SK-N-SH (cell line): ENCODE results near the gene TRAF3IP1. TPM values are rescaled to one million over a fixed set of nuclear protein-coding genes. Genes with fewer than 3 reads are reported as not detected.

Source experiments
- CTCF ChIA-PET: fragments of 300-600, 350-600 bp; formaldehyde crosslinking; extraction: SDS; loops from one replicate; lab custom pipeline; 2021; lab: Yijun Ruan, JAX
- POLR2A ChIA-PET: fragments of 350-600 bp; sonication (Branson Sonifier 250); formaldehyde crosslinking; extraction: SDS; loops from one replicate; lab custom pipeline; 2020; ENCODE audit warnings: antibody characterized with exemption, inconsistent platforms; lab: Yijun Ruan, JAX
- DNase-seq: peaks from one replicate; pipeline ENCODE4 v3.0.0; 2012
- H2AFZ ChIP-seq: fragments of 200-600 bp; sonication (generic); 2 replicates; pipeline ENCODE4 v1.8.1; 2016; ENCODE audit warnings: antibody characterized with exemption, mild to moderate bottlenecking, low read depth
- H3F3A ChIP-seq: fragments of 200-600 bp; sonication (generic); replicated peaks from 2 replicates; pipeline ENCODE3; 2016; ENCODE audit warnings: antibody characterized with exemption, mild to moderate bottlenecking; ENCODE audit not compliant: insufficient read depth
- H3K27ac ChIP-seq, 2 experiments: fragments of 200-500 bp in 1 of 2; fragments of 200-600 bp in 1 of 2; sonication (Bioruptor generic) in 1 of 2; sonication (generic), shearing (Covaris generic) in 1 of 2; 2 replicates each; pipeline versions ENCODE4 v1.5.1 to v1.6.1; 2014 to 2016; ENCODE audit warnings: low read depth in 2 of 2, inconsistent platforms in 1 of 2, low read length in 1 of 2, mild to moderate bottlenecking in 1 of 2, mixed read lengths in 1 of 2
- H3K27me3 ChIP-seq: fragments of 200-600 bp; sonication (generic), shearing (Covaris generic); 2 replicates; pipeline ENCODE4 v1.6.1; 2016; ENCODE audit warnings: mixed run types; ENCODE audit not compliant: insufficient read depth
- H3K36me3 ChIP-seq, 2 experiments: fragments of 200-500 bp in 1 of 2; fragments of 200-600 bp in 1 of 2; sonication (Bioruptor generic) in 1 of 2; sonication (generic) in 1 of 2; replicated peaks in 1 of 2; 2 replicates each; pipeline versions ENCODE3 to v1.5.1; 2014 to 2016; ENCODE audit warnings: low read length in 1 of 2, mild to moderate bottlenecking in 1 of 2; ENCODE audit not compliant: insufficient read depth in 2 of 2, control insufficient read depth in 1 of 2
- H3K4me1 ChIP-seq, 2 experiments: fragments of 200-500 bp in 1 of 2; fragments of 200-600 bp in 1 of 2; sonication (Bioruptor generic) in 1 of 2; sonication (generic), shearing (Covaris generic) in 1 of 2; 2 replicates each; pipeline versions ENCODE4 v1.5.1 to v1.6.1; 2014 to 2016; ENCODE audit warnings: low read depth in 1 of 2, low read length in 1 of 2, mixed run types in 1 of 2; ENCODE audit not compliant: insufficient read depth in 2 of 2, control insufficient read depth in 1 of 2
- H3K4me2 ChIP-seq: fragments of 200-600 bp; sonication (generic), shearing (Covaris generic); 2 replicates; pipeline ENCODE4 v1.6.1; 2017; ENCODE audit warnings: mixed run types
- H3K4me3 ChIP-seq, 2 experiments: fragments of 200-500 bp in 1 of 2; fragments of 200-600 bp in 1 of 2; sonication (Bioruptor generic) in 1 of 2; sonication (generic), shearing (Covaris generic) in 1 of 2; 2 replicates each; pipeline versions ENCODE4 v1.5.1 to v1.8.1; 2014 to 2016; ENCODE audit warnings: low read depth in 2 of 2, inconsistent platforms in 1 of 2, low read length in 1 of 2, mild to moderate bottlenecking in 1 of 2, mixed read lengths in 1 of 2, moderate library complexity in 1 of 2
- H3K79me2 ChIP-seq: fragments of 200-600 bp; sonication (generic); 2 replicates; pipeline ENCODE4 v1.8.1; 2017; ENCODE audit warnings: mild to moderate bottlenecking; ENCODE audit not compliant: insufficient read depth
- H3K9ac ChIP-seq: fragments of 200-600 bp; sonication (generic); 2 replicates; pipeline ENCODE4 v1.6.1; 2017; ENCODE audit warnings: mixed run types
- H3K9me2 ChIP-seq: fragments of 200-600 bp; sonication (generic); 2 replicates; pipeline ENCODE4 v1.6.1; 2017; ENCODE audit warnings: mixed run types
- H3K9me3 ChIP-seq: fragments of 200-600 bp; sonication (generic); 2 replicates; pipeline ENCODE4 v1.6.1; 2017; ENCODE audit warnings: mixed run types, mild to moderate bottlenecking, moderate library complexity
- H4K20me1 ChIP-seq: fragments of 200-600 bp; sonication (generic); 2 replicates; pipeline ENCODE4 v1.6.1; 2017; ENCODE audit warnings: mild to moderate bottlenecking, mixed run types; ENCODE audit not compliant: insufficient read depth
- ELF1 ChIP-seq: IDR thresholded peaks from 2 replicates; pipeline ENCODE4 v1.4.0; 2012
- EP300 ChIP-seq, 2 experiments: IDR thresholded peaks; 2 replicates each; pipeline versions ENCODE4 v1.4.0 to v1.6.1; 2012; ENCODE audit warnings: borderline replicate concordance in 1 of 2, low read depth in 1 of 2, low read length in 1 of 2
- EZH2phosphoT487 ChIP-seq: fragments of 200-600 bp; sonication (generic); IDR thresholded peaks from 2 replicates; pipeline ENCODE4 v1.6.1; 2017; ENCODE audit warnings: low read depth, mixed run types, mild to moderate bottlenecking, antibody characterized with exemption, moderate library complexity, borderline replicate concordance
- GABPA ChIP-seq: IDR thresholded peaks from 2 replicates; pipeline ENCODE4 v1.4.0; 2012; ENCODE audit warnings: low read depth, mild to moderate bottlenecking
- GATA2 ChIP-seq: sonication (generic); formaldehyde crosslinking; IDR thresholded peaks from 2 replicates; pipeline ENCODE4 v1.5.0; 2020; ENCODE audit warnings: mild to moderate bottlenecking, missing genetic modification reagents
- JUND ChIP-seq: IDR thresholded peaks from 2 replicates; pipeline ENCODE4 v1.4.0; 2012
- MXI1 ChIP-seq: IDR thresholded peaks from 2 replicates; pipeline ENCODE4 v1.6.1; 2012; ENCODE audit warnings: mild to moderate bottlenecking, low read depth, low read length, improper control_type of control experiment
- NFIC ChIP-seq: IDR thresholded peaks from 2 replicates; pipeline ENCODE4 v1.4.0; 2012; ENCODE audit warnings: borderline replicate concordance
- RAD21 ChIP-seq: IDR thresholded peaks from 2 replicates; pipeline ENCODE4 v1.6.1; 2012; ENCODE audit warnings: mild to moderate bottlenecking, low read length
- RCOR1 ChIP-seq: fragments of 150-350 bp; IDR thresholded peaks from 2 replicates; pipeline ENCODE4 v1.6.1; 2017; ENCODE audit warnings: antibody characterized with exemption, low read length
- REST ChIP-seq: IDR thresholded peaks from 2 replicates; pipeline ENCODE4 v1.6.1; 2012; ENCODE audit warnings: mild to moderate bottlenecking, low read depth, low read length, moderate library complexity
- RFX5 ChIP-seq: IDR thresholded peaks from 2 replicates; pipeline ENCODE4 v1.6.1; 2012; ENCODE audit warnings: mild to moderate bottlenecking, improper control_type of control experiment, low read length
- TAF1 ChIP-seq: IDR thresholded peaks from 2 replicates; pipeline ENCODE4 v1.6.1; 2012; ENCODE audit warnings: low read depth, mild to moderate bottlenecking, low read length, moderate library complexity, borderline replicate concordance
- TCF12 ChIP-seq: IDR thresholded peaks from 2 replicates; pipeline ENCODE4 v1.4.0; 2012
- TEAD4 ChIP-seq: IDR thresholded peaks from 2 replicates; pipeline ENCODE4 v1.4.0; 2012; ENCODE audit warnings: mild to moderate bottlenecking, borderline replicate concordance; ENCODE audit not compliant: insufficient read depth
- YY1 ChIP-seq: IDR thresholded peaks from 2 replicates; pipeline ENCODE4 v1.4.0; 2012; ENCODE audit warnings: low read depth, mild to moderate bottlenecking
- WGBS: methylation state at CpG from one replicate; pipeline ENCODE4 v1.1.6; 2017; ENCODE audit warnings: low lambda C conversion rate; 5-methylcytosine and 5-hydroxymethylcytosine counted together
- polyA plus RNA-seq, 3 experiments: library from polyadenylated mRNA; depleted of rRNA; stranded (reverse); fragments of >200 nt; gene quantifications; 2 replicates each; pipeline ENCODE4 v1.2.3, GENCODE V29; 2012
- TF ChIP-seq, protein P1 (sequence below): fragments of 200-600 bp; sonication (generic); IDR thresholded peaks from 2 replicates; pipeline ENCODE4 v1.6.1; 2017; ENCODE audit warnings: antibody characterized with exemption, mild to moderate bottlenecking, moderate library complexity
- TF ChIP-seq, protein P2 (sequence below): IDR thresholded peaks from 2 replicates; pipeline ENCODE4 v1.4.0; 2012; ENCODE audit warnings: low read depth, borderline replicate concordance

Gene TRAF3IP1
- polyA plus RNA-seq, 1 of the 3 experiments (the other 2 are of a cell fraction) = 15.0 TPM

DNA sequence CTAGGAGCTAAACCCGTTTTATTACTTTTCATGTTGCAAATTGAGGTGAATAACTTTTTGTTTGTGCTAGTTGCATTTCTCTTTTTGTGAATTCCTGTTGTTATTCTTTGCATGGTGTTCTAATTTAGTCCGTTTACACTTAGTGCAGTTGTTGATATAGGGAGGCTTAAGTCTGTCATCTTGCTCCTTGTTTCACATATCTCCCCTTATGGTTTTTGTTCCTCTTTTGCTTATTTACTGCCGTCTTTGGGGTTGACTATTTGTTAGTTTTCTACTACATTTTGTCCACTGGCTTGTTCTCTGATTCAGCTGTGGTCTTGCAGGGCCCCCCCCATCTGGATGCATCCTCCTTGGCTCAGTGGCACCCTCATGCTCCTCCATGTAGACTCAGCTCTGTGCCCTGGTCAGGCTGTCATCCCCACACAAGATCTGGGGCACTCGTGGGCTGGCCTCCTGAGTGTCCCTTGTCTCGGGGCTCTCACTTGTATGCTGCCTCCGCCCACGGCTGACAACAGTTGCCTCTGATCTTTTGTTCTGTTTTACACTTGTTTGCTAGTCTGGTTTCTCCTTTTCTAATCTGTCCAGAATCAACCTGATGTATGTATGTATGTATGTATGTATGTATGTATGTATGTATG is 63.5 kb downstream of the TRAF3IP1 start:
- no peak overlapping the region for H3K27ac ChIP-seq
- WGBS = 94% methylated on average over 7 of the region's 7 CpGs
- TF ChIP-seq, protein P1, sequence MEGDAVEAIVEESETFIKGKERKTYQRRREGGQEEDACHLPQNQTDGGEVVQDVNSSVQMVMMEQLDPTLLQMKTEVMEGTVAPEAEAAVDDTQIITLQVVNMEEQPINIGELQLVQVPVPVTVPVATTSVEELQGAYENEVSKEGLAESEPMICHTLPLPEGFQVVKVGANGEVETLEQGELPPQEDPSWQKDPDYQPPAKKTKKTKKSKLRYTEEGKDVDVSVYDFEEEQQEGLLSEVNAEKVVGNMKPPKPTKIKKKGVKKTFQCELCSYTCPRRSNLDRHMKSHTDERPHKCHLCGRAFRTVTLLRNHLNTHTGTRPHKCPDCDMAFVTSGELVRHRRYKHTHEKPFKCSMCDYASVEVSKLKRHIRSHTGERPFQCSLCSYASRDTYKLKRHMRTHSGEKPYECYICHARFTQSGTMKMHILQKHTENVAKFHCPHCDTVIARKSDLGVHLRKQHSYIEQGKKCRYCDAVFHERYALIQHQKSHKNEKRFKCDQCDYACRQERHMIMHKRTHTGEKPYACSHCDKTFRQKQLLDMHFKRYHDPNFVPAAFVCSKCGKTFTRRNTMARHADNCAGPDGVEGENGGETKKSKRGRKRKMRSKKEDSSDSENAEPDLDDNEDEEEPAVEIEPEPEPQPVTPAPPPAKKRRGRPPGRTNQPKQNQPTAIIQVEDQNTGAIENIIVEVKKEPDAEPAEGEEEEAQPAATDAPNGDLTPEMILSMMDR = no peak
- no peak for TF ChIP-seq MXI1
- no peak for TF ChIP-seq TAF1
- TF ChIP-seq RAD21 = no peak
- TF ChIP-seq EP300 (IDR thresholded peaks at IDR 0.05; ENCODE audit: borderline replicate concordance in 1 of 2, low read depth in 1 of 2, low read length in 1 of 2) = no peak
- TF ChIP-seq, protein P2, sequence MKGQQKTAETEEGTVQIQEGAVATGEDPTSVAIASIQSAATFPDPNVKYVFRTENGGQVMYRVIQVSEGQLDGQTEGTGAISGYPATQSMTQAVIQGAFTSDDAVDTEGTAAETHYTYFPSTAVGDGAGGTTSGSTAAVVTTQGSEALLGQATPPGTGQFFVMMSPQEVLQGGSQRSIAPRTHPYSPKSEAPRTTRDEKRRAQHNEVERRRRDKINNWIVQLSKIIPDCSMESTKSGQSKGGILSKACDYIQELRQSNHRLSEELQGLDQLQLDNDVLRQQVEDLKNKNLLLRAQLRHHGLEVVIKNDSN = no peak
- no peak for TF ChIP-seq YY1
- TF ChIP-seq ELF1 = no peak
- no peak for TF ChIP-seq EZH2phosphoT487
- no peak for TF ChIP-seq TCF12
- no peak for TF ChIP-seq RFX5
- no peak for TF ChIP-seq NFIC
- TF ChIP-seq GABPA = no peak
- no peak for TF ChIP-seq TEAD4
- TF ChIP-seq RCOR1 = no peak
- TF ChIP-seq REST = no peak
- no peak for TF ChIP-seq JUND
- no peak for TF ChIP-seq GATA2 (CRISPR knock-in tag)
- TF ChIP-seq, all 33 proteins: peak for 0
- no peaks in the 10 kb centered on the region for H3F3A ChIP-seq
- H4K20me1 ChIP-seq = no peaks in the 10 kb centered on the region
- H3K4me3 ChIP-seq = no peak overlapping the region
- no peaks in the 10 kb centered on the region for H3K27me3 ChIP-seq
- H3K9me2 ChIP-seq = no peaks in the 10 kb centered on the region
- H2AFZ ChIP-seq = no peak overlapping the region
- DNase-seq = no peak
- no peak overlapping the region for H3K9ac ChIP-seq
- ChIA-PET POLR2A (no interaction called here), CTCF (interaction anchor here (0.9 kb wide), 1 partner anchor 11 kb away, joined by 3 read pairs; no protein-coding TSS in a partner anchor)
- no peak overlapping the region for H3K4me2 ChIP-seq
- H3K4me1 ChIP-seq = peaks cover 0 to 17% of the 10 kb centered on the region in 2 experiments; a peak in 2 of 4 replicates
- H3K36me3 ChIP-seq = peaks cover 4 to 19% of the 10 kb centered on the region in 2 experiments
- H3K9me3 ChIP-seq = no peaks in the 10 kb centered on the region
- H3K79me2 ChIP-seq = no peaks in the 10 kb centered on the region
